HG02852 (cell line): ENCODE data around the gene NETO2.
"Not testable (repeated sequence)": the region's sequence is repeated elsewhere in the genome, so short reads cannot be mapped to it uniquely, and the experiment has no call there.

Experiments used
- ATAC-seq: cut with Tn5 transposase; IDR thresholded peaks from one replicate; pipeline ENCODE4 v1.9.1; 2021; ENCODE audit warnings: mild to moderate bottlenecking, moderate library complexity; ENCODE audit not compliant: unreplicated experiment

NETO2 gene

DNA sequence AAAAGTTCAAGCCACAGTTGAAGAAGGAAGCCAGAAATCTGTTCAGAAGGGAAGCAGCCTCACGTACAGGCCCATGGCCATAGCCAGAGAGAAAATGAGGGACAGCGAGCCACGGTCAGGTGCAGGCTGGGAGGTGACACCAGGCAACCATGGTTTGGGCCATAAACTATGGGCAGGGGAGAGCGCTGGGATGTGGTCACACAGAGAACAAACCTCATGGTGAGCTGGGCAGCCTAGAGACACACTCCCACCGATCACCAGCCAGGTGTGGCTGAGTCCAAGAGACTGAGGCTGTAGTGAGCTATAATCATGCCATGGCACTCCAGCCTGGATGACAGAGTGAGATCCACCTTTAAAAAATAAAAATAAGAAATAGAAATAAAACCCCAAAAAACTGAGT is 76.5 kb downstream of the NETO2 start:
- no peak for ATAC-seq

DNA sequence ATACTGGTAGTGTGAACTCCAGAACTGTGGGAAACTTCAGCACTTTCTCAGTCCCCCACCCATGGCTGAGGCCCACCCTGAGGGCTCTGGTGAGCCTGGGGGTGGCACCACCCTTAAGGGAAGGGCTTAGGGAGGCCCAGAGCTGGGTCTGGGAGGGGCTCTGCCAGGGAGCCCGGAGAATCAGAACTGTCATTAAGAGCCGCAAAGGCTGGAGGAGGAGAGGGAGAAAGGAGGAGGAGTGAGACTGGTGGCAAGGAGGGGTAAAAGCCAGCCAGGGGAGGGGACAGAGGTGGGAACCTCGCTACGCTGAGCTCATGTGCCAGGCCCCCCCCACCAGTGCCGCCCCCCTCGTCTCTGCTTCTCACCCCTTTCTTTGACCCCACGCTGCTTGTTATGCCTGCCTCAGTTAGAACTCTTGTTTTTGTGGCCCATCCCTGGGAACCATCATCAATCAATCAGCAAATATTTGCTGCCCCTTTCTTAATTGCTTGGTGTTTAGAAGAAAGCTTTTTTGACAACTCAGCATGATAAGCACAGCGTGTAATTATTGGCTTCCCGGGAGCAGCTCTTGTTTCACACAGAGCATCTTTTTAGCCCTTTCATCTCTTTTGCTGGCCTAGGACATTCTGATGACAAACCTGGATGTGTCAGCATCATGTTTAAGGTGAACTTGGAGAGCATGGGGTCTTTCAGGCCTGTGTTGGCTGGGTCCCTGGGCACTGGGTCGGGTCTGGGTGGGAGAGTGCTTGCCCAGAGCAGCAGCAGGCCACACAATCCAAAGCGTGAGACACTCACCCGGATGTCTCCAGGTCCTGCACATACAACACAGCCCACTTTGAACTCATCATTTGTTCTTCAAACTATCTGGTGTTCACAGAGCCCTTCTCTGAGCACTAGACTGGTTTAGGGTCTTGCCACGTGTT is 77.7 kb downstream of the NETO2 start:
- ATAC-seq: no peak

DNA sequence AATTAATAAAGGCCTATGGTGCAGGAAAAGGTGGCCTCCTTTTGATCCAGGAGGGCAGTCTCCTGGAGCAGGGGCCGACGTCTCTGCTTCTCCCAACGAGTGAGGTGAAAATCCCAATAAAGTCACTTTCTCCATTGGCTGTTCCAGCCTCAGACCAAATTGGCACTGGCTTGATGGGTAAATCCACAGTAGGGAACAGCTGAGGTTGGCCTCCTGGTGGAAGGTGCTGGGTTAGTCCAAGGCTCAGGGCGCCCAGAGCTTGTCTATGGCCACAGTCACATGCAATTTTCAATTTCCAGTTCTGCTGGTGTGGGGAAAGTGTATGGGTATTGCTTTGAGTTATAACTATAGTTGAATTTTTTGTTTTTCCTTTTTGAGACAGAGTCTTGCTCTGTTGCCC is 79.0 kb downstream of the NETO2 start:
- no peak for ATAC-seq

DNA sequence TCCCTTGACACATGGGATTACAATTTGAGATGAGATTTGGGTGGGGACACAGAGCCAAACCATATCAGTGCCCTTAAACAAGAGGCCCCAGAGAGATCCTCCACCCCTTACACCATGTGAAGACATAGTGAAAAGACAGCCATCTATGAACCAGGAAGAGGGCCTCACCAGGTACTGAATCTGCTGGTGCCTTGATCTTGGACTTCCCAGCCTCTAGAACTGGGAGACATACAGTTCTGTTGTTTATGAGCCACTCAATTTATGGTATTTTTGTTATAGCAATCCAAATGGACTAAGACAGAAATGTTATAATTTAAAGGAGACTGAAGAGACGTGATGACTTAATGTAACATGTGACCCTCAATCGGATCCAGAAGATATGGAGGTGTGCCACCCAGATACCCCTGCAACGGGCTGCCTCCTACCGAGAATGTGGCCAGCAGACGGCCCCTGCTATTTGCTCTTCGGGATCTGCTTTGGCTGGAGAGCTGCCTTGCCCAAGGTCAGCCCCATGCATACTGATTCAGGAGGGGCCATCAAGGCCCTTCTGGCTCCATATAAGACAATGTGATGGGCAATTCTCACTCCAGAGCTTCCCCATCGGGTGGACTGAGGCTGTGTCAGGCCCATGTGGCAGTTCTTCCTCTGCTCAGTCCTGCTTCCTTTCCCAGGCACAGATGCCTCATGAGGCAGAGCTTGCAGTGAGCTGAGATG is 80.6 kb downstream of the NETO2 start:
- no peak for ATAC-seq

DNA sequence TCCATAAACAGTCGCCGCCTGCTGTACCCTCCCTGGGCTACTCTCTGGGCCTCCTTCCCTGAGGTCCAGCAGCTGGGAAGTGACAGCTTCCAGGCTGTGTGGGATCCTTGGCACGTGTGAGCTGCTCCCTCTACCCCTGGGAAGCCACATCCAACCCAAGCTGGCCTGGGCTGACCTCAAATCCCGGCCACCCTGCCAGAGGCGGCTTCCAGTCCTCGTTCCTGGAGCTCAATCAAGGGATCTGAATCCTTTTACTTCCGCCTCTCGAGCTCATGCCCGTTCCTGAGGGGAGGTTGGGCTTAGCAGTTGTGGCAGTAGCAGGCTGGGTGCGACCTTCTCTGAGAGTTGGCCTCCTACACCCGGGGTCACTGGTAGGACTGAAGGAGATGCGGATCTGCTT is 82.5 kb downstream of the NETO2 start:
- no peak for ATAC-seq

DNA sequence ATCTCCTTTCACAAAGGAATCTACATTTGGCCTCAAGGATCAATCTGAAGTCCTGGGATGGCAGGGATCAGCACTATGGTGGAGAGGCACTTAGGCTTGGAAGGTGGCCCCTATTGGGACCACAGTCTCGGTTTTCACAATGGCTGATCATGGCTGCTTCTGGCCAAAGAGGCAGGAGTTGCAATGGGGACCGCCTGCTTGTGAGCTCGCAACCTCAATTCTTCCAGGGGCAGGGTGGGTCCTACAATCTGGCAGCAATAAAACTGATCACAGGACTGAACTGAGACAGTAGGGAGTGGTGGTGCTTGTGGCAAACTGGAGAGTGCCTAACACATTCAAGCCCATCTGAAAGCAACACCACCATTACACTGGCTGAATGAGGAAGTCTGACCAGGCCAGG is 83.1 kb downstream of the NETO2 start:
- ATAC-seq: no peak

DNA sequence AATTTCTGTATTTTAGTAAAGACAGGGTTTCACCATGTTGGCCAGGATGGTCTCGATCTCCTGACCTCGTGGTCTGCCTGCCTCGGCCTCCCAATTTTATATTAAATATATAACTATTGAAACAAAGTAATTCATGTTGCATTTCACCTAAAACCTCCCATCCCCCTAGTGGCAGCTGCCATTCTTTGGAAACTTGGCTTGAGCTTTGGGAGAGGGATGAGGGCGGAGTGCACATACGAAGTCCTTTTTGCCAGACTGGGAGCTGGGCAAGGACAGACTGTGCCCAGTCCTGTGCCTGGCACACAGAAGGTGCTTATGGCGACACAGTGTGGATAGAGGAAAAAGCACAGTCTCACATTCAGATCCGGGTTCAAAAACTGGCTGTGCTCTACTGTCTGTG is 83.8 kb downstream of the NETO2 start:
- ATAC-seq: no peak

DNA sequence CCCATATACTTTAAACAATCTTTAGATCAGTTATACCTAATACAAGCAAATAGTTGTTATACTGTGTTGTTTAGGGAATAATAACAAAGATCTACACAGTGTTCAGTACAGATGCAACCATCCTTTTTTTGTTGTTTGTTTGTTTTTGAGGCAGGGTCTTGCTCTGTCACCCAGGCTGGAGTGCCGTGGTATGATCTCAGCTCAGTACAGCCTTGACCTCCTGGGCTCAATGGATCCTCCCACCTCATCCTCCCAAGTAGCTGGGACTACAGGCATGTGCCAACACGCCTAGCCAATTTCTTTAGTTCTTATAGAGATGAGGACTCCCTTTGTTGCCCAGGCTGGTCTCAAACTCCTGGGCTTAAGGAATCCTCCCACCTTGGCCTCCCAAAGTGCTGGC is 84.6 kb downstream of the NETO2 start:
- not testable (repeated sequence) for ATAC-seq

DNA sequence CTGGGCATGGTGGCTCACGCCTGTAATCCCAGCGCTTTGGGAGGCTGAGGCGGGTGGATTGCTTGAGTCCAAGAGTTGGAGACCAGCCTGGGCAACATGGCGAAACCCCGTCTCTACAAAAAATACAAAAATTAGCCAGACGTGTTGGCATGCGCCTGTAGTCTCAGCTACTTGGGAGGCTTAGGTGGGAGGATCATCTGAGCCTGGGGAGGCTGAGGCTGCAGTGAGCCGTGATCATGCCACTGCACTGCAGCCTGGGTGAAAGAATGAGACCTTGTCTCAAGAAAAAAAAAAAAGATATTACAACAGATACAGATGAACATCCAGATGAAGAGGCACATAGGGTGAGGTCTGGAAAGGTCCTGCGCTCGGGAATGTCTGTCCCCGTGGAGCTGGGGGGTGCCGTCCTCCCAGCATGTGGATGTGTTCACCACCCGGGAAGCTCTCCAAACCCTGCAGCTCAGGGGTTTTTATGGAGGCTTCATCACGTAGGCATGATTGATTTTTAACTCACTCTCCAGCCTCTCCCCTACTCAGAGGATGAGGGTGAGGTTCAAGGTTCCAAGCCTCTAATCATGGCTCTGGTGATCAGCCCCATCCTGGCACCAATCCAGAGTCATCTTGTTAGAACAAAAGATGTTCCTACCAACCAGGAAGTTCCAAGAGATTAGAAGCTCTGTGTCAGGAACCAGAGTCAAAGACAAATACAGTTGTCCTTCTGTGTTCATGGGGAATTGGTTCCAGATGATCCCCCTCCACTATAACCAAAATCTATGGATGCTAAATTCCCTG is 85.3 kb downstream of the NETO2 start:
- no peak for ATAC-seq

DNA sequence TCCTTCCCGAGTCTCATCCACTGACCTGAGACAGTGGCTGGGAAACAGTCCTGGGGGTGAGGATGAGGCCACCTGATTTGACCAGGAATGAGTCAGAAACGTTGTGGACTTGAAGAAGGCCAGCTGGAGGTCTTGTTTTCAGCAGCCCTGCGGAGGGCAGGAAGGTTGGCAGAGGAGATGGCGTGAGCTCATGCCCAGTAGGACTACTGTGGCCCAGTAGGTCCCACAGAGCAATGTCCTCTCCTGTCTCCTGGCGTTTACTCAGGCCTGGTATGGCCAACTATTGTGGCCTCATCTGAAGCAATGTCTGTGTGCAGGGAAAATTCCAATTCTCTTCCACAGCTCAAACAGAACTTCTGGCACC is 86.1 kb downstream of the NETO2 start:
- ATAC-seq: no peak

DNA sequence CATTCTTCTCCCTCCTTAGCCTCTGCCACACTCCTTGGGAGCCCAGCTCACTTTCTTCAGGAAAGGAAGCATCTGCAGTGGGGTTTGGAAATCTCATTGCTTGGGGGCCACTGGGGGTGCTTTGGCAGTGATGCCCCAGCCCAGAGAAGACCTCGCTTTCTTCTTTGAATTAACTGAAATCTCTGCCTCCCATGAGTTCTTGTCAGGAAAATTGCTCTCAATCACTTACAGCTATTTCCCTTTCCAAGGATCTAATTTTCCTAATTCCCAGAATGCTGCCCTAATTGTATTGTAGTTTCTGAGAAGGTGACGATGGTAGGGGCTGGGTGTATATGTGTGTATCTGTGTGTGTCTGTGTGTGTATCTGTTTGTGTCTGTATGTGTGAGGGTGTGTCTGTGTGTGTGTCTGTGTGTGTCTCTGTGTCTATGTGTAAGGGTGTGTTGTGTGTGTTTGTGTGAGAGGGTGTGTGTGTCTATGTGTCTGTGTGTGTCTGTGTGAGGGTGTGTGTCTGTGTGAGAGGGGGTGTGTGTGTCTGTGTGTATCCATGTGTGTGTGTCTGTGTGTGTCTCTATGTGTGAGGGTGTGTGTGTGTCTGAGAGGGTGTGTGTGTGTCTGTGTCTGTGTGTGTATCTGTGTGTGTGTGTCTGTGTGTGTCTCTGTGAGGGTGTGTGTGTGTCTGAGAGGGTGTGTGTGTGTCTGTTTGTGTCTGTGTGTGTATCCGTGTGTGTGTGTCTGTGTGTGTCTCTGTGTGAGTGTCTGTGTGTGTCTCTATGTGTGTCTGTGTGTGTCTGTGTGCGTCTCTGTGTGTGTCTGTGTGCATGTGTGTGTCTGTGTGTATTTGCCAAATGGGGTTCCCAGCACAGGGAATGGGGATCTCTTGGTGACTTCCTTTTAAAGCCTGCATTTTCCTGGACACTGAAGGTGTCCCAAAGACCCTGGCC is 86.8 kb downstream of the NETO2 start:
- no peak for ATAC-seq

DNA sequence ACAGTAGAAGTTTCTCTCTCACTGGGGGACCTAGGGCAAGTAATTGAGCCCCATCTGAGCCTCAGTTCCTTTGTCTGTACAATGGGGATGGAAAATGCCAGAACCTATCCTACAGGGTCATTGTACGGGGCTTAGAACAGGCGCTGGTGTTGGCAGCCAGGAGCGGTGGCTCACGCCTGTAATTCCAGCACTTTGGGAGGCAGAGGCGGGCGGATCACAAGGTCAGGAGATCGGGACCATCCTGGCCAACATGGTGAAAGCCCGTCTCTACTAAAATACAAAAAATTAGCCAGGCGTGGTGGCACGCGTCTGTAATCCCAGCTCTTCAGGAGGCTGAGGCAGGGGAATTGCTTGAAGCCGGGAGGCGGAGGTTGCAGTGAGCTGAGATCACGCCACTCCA is 87.7 kb downstream of the NETO2 start:
- ATAC-seq: not testable (repeated sequence)

DNA sequence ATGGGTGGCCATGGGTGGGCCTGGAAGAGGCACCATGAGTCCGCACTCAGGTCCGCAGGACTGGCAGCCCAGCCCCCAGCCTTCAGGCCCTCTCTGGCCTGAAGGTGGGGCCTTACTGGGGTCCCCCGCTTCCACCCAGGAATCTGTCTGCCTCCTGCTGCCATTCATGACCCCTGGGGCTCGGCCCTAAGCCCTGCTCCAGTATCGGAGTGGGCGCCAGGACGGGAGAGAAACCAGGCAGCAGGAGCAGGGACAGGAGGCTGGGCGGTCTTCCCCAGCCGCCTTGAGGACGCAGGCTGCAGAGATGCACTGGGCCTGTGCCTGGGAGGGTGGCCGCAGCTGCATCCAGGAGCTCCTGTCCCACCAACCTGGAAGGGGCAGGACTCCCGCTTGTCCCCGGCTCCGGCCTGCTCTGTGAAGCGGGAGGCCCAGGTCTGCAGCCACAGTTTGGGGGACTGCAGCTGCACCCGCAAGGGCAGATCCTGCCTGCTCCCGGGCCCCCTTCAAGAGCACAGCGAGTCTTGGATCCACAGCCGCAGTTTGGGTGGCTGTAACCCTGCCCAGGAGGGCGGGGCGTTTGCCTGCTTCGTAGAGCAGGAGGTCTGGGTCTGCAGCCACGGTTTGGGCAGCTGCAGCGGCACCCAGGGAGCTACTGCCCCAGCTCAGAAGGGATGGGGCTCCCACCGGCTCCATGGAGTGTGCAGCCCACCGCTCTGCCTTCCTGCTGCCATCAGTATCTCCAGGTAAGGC is 88.4 kb downstream of the NETO2 start:
- ATAC-seq: no peak

DNA sequence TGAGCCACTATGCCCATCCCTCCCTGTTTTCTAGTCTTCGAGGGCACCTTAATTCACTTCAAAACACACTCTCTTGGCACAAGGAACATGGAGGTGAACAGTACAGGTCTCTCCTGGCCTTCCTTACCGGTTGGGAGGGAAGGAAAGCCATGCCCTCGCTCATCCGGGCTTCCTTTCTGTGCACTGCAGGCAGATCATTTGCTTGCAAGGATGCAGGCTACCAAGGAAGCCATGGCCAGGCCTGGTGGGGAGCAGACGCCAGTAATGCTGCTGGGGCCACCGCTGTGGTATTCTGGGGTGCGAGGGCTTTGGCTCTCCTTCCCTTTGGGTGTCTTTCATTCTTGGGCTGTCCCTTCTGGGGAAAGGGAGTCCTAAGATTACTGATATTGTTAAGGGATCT is 89.4 kb downstream of the NETO2 start:
- no peak for ATAC-seq

DNA sequence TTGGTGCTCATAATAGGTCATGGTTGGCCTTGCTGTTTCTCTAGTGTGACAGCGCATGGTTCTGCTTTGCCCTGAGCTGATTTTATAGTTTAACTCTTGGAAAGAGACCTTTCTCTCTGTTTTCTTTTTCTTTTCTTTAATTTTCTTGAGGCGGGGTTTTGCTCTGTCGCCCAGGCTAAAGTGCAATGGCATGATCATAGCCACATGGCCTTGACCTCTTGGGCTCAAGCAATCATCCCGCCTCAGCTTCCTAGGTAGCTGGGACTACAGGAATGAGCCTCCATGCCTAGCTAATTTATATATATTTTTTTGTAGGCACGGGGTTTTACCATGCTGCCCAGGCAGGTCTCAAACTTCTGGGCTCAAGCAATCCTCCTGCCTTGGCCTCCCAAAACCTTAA is 89.8 kb downstream of the NETO2 start:
- ATAC-seq: no peak

DNA sequence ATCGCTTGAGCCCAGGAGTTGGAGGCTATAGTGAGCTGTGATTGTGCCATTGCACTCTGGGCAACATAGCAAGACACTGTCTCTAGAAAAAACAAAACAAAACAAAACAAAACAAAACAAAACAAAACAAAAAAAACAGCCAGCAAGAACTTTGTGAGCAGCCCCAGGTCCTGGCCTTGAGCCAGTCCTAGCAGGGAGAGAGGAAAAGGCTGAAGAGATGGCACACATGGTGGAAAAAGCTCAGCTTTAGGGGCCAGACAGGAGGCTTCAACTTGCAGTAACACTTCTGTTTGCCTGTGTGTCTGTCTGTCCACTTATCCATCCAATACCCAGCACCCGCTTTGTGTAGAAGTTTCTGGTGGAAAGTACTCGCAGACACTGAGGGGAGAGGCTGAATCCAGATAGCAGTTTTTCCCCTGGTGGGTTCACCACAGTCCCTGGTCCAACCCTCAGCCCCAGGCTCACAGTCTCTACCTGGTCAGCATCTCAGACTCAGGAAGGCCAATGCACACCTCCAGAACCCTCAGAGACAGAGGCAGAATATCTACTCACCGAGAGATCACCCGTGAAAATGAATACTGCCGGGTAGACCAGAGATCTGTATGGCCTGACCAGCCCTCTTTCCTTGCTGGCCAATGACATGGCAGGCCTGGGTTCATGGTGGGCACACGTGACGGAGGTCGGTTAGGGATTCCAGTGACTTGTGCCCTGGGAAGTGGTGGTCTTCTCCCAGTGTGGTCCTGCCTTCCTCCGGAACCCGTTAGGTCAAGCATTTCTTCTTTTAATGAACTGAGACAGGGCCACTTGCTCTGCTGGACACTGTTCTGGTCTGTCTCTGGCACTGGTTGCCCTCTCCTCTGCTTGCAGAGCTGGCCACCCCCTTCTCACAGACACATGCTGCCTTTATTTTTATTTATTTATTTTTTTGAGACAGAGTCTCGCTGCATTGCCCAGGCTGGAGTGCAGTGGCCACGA is 90.8 kb downstream of the NETO2 start:
- no peak for ATAC-seq

DNA sequence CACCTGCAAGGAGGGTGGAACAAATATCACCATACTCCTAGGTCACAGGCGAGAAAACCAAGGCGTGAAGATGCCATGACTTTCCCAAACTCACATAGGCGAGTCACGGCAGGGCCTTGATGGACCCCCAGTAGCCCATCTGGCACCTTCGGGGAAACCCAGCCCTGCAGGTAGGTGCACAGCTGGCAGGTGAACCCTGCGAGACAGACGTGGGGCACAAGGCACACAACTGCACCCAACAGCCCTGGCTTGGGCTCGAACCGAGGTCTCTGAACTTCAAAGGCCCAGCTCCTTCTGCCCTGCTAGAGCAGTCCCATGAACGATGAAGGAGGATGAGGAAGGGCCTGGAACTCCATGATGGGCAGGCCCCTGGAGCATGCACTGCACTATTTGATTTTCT is 92.7 kb downstream of the NETO2 start:
- no peak for ATAC-seq

DNA sequence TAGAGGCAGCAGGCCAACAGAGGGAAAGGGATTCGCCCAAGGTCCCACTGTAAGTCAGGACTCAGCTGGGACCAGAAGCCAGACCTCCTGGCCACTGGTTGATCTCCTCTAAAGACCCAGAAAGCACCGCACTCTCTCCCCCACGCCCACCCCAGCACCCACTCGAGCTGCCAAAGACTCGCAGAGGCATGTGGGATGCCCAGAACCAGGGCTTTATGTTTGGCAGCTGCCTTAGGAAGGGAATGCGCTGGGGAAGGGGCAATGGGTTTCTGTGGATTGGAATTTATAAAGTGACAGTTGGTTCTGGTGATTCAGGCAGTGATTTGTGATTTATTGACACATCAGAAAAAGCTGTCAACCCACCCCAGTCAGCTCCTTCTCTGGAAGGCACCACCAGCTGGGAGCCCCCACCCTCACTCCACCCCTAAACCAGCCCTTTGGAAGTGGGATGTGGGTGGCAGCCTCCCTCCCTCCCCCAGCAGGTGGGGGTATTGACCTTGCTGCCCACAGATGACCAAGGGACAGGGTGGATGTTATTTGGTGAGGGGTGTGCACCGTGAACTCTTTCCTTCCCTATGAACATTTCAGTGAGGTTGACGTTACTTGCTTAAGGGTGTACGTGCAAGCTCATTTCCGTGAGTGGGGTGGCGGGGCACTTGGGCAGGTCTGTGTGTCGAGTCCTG is 93.7 kb downstream of the NETO2 start:
- no peak for ATAC-seq
